Dedifferentiated amniotic fluid mesenchymal stem cell (primary cell): Measurements from ENCODE around the gene SNED1.

Experiments
- DNase-seq: peaks from one replicate; pipeline ENCODE4 v3.0.0-alpha.2; 2016; ENCODE audit errors: extremely low spot score

Gene SNED1

DNA sequence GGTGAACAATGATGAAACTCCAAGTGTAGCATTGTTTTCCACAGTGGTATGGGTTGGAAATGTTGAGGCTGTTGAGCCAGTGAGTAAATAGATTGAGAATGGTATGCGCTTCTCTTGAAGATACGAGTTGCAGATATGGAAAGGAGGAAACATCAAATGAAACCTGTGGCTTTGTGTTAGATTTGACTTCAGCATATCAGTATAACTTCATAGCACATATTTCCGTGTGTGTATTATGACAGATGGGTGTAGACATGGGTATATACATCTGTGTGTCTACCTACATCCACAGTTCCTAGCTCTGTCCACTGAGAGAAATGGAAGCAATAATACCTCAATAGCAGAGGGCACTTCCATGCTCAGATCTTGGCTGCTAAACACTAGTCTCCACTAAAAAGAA, 8.0 kb downstream of the SNED1 start:
- DNase-seq = no peak

DNA sequence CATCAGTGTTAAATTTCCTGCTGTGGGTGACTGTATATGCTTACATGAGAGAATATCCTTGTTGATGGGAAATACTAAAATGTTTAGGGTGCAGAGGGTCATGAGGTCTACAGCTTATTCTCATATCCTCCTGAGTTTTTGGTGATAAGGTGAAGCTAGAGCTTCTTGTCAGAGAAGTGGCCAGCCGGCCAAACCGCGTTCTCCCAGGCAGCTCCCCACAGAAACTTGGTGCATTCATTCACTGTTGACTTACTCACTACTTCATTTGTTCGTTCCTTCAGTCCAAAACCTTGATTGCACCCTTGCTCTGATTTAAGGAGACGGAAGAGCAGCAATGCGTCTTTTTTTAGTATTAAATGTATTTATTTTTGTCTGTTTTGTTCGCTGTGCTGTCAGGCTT, 8.7 kb downstream of the SNED1 start:
- no peak for DNase-seq

DNA sequence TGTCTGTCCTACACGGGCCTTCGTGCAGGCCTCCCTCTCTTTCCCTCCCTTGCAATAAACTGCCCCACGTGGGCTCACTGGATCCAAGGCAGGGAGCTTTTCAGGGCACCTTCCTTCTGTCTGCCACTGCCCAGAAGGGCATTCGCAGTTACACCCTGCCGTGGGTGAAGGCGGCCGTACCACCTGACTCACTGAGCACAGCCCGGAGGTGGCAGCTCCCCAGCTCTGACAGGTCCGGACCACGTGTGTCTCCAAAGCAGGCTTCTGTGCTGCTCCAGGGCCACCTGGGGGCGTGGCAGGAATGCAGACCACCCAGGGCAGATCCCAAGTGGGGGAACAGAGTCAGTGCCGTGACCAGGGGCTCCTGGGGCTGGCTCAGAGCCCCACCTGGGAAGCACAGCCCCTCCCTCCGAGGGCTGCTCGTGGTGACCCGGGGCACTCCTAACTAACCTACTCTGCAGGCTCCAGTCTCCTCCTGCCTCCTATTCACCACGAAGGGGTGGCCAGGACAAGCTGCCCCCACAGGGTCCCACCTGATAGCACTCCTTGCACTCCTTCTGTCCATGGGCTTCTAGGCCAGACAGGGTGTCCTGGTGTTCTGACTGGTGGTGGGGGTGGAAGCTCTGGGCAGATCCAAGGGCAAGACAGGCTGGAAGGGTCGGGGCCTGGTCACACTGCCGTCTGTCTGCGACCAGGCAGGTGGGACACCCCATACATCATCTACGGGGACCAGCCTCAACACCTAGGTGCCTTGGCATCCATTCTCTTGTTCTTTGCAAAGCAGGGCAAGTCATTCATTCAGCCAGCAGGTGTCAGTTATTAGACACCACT, 9.7 kb downstream of the SNED1 start:
- DNase-seq = no peak

DNA sequence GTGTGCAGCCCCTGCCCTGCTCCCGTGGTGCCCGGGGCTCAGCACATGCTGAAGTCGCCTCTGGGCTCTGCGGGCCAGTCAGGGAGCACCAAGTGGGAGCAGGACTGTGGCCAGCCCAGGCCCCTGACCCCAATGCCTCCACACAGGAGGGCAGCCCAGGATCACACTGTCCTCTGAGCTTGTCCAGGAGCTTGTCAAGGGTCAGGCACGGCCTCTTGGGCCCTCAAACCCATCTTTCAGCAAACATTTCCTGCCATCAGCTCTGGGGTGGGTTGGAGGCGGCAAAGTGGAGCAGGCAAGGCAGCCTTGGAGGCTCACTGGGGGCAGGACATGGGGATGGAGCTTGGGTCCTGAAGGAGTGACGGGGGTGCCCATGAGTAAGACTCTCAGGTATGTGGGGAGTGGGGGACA, 10.3 kb downstream of the SNED1 start:
- DNase-seq = no peak

DNA sequence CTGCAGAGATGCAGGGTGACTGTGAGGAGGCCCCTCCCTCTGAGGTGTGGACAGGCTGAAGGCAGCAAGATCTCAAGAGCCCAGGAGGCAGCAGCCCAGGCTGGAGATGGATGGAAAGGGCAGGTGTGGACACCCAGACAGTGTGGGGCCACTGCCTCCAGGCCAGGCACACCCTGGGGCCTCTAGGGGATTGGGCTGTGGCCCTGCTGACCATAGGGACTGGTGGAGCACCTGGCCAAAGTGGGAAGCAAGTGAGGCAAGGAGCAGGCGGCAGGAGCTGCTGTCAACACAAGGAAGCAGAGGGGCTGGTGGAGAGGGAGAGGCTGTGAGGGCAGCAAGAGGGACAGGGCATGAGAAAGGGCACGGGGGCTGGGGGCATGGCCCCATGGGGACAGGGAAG, 10.8 kb downstream of the SNED1 start:
- DNase-seq = no peak

DNA sequence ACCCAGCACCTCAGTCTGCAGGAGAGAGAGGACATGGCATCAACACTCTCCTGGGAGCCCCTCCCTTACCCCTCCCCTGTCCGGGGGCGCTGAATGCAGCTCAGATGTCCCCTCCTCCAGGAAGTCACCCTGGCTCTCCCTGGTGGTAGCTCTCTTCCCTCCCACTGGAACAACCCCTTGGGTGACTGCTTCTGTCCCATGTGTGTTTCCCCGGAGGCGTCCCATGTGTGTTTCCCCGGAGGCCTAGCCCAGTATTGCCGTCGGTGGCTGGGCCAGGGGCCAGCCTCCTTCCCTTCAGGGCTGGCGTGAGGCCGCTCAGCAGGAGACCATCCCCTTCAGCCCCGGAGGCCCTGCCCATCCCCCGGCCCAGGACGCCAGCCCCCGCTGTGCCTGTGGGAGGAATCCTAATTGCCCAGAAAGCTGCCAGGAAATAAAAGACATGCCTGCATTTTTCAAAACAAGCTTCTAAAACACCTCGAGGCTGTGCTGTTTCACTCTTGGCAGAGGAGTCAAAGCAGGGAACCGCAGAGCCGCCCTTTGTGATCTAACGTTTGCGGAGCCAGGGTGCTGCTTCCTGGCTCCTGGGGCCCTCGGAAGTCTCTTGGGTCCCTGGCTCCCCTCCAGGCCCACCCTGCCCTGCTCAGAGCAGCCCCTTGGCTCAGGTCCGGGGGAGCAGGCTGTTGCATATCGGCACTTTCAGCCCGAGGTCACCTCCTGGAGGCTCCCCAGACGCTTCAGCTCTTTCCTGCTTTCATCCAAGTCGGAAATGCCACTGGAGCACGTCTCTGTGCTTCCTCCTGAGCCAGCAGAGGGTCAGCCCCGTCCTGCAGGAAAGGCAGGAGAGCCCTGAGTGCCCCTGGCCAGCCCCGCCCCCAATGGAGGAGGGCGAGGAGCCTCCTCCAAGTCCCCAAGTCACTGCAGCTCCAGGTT, 11.4 kb downstream of the SNED1 start:
- DNase-seq = peak; percentile 60

DNA sequence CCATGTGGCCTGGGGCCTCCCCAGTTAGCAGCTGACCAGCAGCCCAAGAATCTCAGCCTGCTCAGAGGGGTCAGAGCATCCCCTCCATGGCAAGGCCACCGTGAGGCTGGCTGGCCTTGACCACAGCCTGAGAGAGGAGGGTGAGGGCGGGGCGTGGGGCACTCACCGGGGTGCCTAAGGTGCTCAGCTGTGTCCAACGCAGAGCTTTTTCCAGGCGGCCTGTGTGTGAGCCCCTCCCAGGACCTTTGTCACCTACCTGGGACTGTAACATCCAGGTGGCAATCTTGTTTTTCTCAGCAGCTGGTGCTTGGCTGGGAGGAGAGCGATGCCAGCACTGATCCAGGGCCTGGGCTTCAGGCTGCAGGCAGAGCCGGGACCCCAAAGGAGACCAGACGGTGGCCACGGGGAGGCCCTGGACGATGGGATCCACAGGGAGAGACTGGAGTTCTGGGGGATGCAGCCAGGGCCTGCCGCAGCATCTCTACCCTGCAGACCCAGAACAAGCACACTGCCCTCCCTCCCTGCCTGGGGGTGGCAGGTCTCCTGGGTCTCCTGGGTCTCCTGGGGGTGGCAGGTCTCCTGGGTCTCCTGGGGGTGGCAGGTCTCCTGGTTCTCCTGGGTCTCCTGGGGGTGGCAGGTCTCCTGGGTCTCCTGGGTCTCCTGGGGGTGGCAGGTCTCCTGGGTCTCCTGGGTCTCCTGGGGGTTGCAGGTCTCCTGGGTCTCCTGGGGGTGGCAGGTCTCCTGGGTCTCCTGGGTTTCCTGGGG, 12.3 kb downstream of the SNED1 start:
- no peak for DNase-seq

DNA sequence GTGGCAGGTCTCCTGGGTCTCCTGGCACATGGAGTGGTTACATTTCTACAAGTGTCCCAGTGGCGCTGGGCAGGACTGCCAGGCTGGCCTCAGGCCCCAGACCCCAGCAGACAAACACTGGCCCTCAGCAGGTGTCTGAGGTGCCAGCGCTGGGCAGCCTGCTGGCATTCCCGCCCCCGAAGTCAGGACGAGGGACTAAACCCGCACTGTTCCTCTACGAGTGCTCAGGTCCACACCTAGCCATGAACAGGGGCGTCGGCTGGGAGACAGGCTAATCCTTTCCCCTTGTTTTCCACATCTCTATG, 12.8 kb downstream of the SNED1 start:
- DNase-seq = no peak

DNA sequence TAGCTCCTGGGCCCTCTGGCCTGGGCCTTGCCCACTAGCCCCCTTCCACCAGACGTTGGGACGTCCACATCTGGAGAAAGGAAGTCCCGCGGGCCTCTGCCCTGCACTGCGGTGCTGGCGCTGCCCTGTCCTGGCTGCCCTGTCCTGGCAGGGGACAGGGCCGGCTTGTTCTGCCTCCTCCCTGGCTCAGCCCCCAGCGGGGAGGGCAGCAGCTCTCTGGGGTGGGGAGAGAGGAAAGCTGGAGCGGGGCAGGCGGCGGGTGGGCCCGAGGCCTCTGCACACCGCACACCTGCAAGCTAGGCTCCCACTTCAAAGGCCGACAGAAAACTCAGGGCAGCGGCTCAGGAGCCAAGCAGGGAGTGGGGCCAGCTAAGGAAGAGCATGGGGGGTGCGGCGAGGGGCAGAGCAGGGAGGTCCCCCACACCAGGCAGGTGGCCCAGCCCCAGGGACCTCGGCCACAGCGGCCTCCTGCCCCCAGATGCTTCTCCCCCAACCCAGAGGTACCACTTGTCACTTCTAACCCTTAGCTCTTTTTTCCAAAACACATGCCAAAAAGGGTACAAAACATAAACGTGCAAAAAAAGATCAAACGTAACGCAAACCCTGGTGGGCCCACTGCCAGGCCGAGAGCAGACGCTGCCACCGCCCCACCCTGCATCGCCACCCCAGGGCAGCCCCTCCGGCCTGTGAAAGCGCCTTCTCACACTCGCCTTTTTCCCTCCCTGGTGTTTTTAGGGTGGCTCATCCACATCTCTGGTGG, 13.5 kb downstream of the SNED1 start:
- DNase-seq = no peak

DNA sequence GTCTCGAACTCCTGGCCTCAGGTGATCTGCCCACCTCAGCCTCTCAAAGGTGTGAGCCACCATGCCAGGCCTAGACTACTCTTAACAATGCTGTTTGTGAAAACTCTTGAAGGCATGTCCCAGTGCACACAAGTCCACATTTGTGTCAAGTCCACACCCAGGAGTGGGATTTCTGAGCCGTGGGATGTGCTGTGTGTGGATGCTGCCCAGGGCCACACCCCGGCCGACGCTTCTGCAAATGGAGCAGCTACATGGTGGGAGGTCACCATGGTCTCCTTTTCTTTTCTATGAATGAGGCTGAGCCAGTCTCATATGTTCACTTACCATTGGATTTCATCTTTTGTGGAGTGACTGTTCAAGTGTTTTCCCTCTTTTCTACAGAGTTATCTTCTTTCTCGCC, 15.8 kb downstream of the SNED1 start:
- DNase-seq = no peak

DNA sequence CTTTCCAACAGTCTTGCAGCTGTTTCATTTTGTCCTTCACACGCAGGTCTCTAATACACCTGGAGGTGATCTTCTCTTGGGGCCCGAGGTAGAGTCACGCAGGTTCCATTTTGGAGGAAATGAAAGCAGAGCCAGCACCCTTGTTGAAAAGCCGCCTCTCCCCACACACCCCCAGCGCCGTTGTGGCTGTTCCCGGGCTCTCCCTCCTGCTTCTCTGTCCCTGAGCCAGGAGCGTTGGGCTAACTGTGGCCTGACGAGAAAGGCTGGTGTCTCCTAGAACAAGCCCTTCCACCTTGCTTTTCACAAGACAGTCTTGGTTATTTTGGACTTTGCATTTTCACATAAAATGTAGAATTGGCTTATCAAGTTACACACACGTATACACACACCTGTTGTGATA, 16.3 kb downstream of the SNED1 start:
- DNase-seq = no peak

DNA sequence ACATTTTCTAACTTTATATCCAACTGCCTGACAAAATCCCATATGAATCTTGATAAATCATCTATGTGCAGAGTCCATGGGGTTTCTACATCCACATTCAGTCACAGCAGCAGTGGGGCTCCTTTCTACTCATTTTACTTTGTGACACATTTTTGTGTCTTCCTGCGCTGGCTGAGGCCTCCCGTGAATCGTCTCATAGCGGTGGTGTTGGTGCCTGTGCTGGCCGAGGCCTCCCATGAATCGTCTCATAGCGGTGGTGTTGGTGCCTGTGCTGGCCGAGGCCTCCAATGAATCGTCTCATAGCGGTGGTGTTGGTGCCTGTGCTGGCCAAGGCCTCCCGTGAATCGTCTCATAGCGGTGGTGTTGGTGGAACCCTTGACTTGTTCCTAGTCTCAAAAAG, 17.0 kb downstream of the SNED1 start:
- no peak for DNase-seq

DNA sequence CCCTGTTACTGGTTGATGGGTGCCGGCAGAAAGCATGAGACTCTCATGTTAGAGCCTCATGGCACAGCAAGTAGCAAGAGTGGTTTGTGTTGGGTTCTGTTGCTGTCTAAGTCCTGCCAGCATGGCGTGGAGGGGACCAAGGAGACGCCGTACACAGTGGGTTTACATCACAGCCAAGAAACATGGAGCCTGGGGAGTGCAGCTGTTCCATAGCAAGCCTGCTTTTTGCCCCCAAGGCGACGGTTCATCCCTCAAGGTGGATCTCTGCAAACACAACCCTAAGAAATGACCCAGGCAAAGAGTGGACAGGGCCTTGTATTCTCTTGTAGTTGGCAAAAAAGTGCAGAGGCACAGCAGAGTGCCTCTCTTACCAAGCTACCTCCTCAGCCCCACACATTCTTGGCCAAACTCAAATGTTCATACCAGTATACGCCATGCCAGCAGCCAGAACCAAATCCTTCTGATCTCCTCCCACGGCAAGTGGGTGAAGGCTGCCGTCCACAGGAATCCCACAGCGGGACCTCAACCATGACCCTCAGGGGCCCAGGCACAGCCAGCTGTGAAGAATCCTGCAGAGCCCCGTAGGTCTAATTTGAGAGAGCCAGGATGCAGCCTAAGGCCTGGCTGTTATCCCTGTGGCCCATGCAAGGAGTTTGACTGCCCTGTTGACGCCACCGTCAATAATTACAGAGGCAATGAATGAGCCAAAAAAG, 19.0 kb downstream of the SNED1 start:
- DNase-seq = no peak

DNA sequence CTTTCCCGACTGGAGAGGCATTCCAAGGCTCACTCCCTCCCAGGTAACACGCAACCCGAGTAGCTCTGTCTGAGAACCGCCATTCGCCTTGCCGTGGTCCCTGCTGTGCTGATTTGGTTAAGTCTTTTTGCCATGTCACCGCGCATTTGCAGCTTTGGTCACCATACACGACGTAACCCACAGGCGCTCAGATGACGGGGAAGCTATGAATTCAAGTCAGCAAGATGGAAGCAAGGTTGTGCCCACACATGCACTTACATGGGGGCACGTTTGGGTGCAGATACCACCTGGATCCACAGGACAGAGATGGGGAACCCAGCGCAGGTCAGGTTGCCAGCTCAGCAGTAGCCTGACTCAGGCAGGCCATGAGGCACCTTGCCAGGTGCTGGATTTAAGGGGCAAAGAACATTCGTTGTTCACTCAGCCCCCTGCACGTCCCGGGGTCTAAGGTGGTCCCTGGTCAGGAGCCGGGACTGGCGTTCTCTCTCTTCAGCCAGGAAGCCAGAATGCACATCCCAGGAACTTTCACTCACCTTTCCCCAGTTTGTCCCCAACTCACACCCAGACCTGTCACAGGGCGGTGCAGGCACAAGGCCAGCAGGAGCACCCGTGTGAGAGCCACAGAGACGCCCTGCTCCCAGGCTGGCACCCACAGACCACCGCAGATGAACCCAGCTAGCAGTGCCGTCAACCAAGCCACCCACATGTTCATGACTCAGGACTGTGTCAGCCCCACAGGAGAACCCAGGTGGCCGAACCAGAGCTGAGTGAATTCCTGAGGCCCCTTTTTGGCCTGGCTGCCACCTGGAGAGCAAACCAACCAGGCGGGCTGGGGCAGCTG, 19.9 kb downstream of the SNED1 start:
- DNase-seq = no peak

DNA sequence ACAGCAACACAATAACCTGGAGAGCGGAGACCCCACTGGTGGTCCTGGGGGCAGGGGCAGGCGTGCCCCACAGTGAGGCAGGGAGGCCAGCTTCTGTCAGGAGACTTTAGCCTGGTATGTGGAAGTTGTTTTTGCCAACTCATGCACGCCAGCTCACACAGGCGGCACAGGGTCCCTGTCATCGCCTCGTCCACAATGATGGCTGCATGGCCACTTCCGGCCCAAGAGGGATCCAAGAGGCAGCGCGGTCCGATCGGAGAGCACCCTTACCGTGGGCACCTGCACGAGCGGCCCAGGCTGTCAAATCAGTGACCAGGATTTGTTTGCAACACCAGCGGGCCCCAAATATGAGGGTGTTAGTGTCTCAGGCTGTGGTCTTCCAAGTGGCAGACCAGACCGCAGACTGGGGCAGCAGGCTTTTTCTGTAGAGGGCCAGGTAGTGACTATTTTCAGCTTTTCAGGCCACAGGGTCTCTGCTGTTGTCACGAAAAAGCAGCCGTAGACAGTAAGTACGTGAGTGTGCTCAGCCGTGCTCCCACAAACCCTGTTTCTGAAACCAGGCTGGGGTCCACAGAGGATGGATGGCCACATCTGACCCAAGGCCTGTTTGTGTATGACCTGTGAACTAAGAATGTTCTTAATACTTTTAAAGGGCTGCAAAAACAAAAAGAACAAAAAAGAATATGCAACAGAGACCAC, 21.2 kb downstream of the SNED1 start:
- no peak for DNase-seq

DNA sequence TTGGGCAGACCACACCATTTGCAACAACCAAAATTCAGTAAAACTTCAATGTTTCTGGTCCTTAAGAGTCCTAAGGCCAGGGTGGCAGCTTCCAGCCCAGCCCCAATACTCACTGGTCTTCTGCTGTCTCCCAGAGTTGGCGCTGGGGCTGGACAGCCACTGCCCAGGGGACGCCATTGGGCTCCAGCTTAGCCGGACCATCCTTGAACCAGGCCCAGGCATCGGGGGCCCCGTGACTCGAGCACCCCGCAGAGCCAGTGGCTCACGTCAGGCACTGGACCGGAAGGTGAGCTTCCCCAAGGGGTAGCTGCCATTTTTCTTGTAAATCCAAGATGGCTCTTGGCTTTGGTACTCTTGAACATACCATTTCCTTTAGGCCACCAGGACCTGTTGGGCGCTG, 21.8 kb downstream of the SNED1 start:
- no peak for DNase-seq

DNA sequence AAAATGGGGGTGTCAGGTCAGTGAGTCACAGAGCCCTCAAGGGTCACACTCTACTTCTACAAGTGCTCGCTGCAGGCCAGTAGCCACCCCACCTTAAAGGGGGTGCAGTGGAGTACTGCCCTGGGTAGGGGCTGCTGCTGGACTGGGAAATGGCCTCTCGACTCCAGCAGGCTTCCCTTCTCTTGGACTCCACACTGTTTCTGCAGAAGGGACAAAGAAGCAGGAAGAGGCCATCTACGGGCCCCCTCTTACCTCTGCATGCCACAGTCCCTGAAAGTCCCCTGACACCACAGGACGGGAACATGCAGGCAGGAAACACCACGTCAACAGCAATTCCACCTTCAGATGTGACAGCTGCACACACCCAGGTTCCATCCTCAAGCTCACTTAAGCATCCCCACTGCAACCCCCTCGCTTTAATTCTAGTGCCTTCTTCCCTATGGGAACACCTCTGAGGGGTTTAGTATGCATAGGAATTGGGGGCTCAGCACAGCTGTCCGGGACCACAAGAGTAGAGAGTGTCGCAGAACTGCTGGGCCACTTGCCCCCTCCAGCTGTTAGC, 22.3 kb downstream of the SNED1 start:
- DNase-seq = no peak

DNA sequence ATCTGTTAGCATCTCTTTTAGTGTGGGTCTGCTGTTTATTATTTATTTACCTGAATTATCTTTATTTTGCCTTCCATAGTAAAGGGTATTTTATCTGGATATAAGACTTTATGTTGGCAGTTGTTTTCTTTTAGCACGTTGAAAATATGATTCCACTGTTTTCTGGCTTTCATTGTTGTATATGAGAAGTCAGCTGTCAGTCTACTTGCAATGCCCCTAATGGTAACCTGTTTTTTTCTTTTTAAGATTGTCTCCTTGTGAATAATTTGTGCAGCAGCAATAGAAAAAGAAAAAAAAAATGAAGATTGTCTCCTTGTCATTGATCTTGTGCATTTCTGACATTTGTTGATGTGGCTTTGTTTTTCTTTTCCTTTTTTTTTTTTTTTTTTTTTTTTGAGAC, 27.2 kb downstream of the SNED1 start:
- no peak for DNase-seq
